Measurements from ENCODE around the gene IL3RA.

The IL3RA gene

GRCh38 chrX:1392376-1393068 is 55.9 kb downstream of the IL3RA start:
- H2BK12ac ChIP-seq (ENCODE audit: low read length) = peak overlapping the region; percentile 50
- no CpG with 5 or more reads among the region's 76 CpGs for WGBS (ENCODE audit: extremely low coverage, insufficient coverage, insufficient read length)

GRCh38 chrX:1393871-1394615 is 57.5 kb downstream of the IL3RA start:
- Histone ChIP-seq H2BK5ac (ENCODE audit: low read depth, low read length, poor library complexity) (no peak overlapping the region), H3K4me3 (ENCODE audit: low read depth, low read length) (no peak overlapping the region), H2AFZ (ENCODE audit: insufficient read depth, low read length, poor library complexity) (no peak overlapping the region), H4K12ac (ENCODE audit: low read depth, low read length) (no peak overlapping the region), H3K23ac (ENCODE audit: low read length) (no peak overlapping the region), H3K27ac (ENCODE audit: low read depth, low read length) (no peak overlapping the region), H3K79me2 (ENCODE audit: control insufficient read depth, insufficient read depth, low read length, poor library complexity) (peaks cover 21% of the 10 kb centered on the region), H3K4me2 (ENCODE audit: low read length) (no peak overlapping the region), H2BK120ac (ENCODE audit: insufficient read depth, low read length, poor library complexity) (no peak overlapping the region), H3K4ac (ENCODE audit: low read depth, low read length) (peak overlapping the region; percentile 17), H3K9ac (ENCODE audit: low read length) (no peak overlapping the region), H3K27me3 (ENCODE audit: insufficient read depth, low read length) (no peaks in the 10 kb centered on the region), H3K9me3 (ENCODE audit: insufficient read depth, low read depth, low read length) (peaks cover 2% of the 10 kb centered on the region), H3K14ac (ENCODE audit: low read length) (no peak overlapping the region), H3K36me3 (ENCODE audit: control insufficient read depth in 1 of 2, insufficient read depth in 2 of 2, low read length in 2 of 2) (peaks cover 21 to 35% of the 10 kb centered on the region in 2 experiments), H2AK5ac (ENCODE audit: low read length) (no peak overlapping the region), H2BK12ac (ENCODE audit: low read length) (no peak overlapping the region), H3K18ac (ENCODE audit: low read length) (no peak overlapping the region), H3K79me1 (ENCODE audit: low read length) (peaks cover 15% of the 10 kb centered on the region), H4K91ac (ENCODE audit: low read depth, low read length) (no peak overlapping the region), H3K4me1 (ENCODE audit: control insufficient read depth in 1 of 2, insufficient read depth in 2 of 2, low read length in 2 of 2) (peaks cover 8 to 9% of the 10 kb centered on the region in 2 experiments), H4K8ac (ENCODE audit: low read depth, low read length) (no peak overlapping the region)
- no peak for DNase-seq
- 100% methylated on average over 1 of the region's 16 CpGs for WGBS (ENCODE audit: extremely low coverage, insufficient coverage, insufficient read length)

More at GRCh38 chrX:1392376-1393068, 55.9 kb downstream of the IL3RA start:
- H2BK5ac ChIP-seq (ENCODE audit: low read depth, low read length, poor library complexity) = peak overlapping the region; percentile 98
- H3K9me3 ChIP-seq (ENCODE audit: insufficient read depth, low read depth, low read length) = peaks cover 2% of the 10 kb centered on the region
- H3K4me2 ChIP-seq (ENCODE audit: low read length) = peak overlapping the region; percentile 72
- peaks cover 21% of the 10 kb centered on the region for H3K79me2 ChIP-seq (ENCODE audit: control insufficient read depth, insufficient read depth, low read length, poor library complexity)
- H4K91ac ChIP-seq (ENCODE audit: low read depth, low read length) = peak overlapping the region; percentile 99
- H4K12ac ChIP-seq (ENCODE audit: low read depth, low read length) = peak overlapping the region; percentile 99
- peak; percentile 51 to 71 for DNase-seq
- H3K36me3 ChIP-seq (ENCODE audit: control insufficient read depth in 1 of 2, insufficient read depth in 2 of 2, low read length in 2 of 2) = peaks cover 30 to 42% of the 10 kb centered on the region in 2 experiments
- H3K4me3 ChIP-seq (ENCODE audit: low read depth, low read length) = peak overlapping the region; percentile 93
- peak overlapping the region; percentile 100 for H4K8ac ChIP-seq (ENCODE audit: low read depth, low read length)
- peaks cover 15% of the 10 kb centered on the region for H3K79me1 ChIP-seq (ENCODE audit: low read length)
- peak overlapping the region; percentile 98 for H3K18ac ChIP-seq (ENCODE audit: low read length)
- peak overlapping the region; percentile 90 for H3K9ac ChIP-seq (ENCODE audit: low read length)
- peak overlapping the region; percentile 86 for H2AFZ ChIP-seq (ENCODE audit: insufficient read depth, low read length, poor library complexity)
- peak overlapping the region; percentile 98 for H3K27ac ChIP-seq (ENCODE audit: low read depth, low read length)
- H2BK120ac ChIP-seq (ENCODE audit: insufficient read depth, low read length, poor library complexity) = peak overlapping the region; percentile 99
- H3K27me3 ChIP-seq (ENCODE audit: insufficient read depth, low read length) = no peaks in the 10 kb centered on the region
- peak overlapping the region; percentile 97 for H3K4ac ChIP-seq (ENCODE audit: low read depth, low read length)
- peaks cover 8 to 9% of the 10 kb centered on the region in 2 experiments for H3K4me1 ChIP-seq (ENCODE audit: control insufficient read depth in 1 of 2, insufficient read depth in 2 of 2, low read length in 2 of 2)
- H3K23ac ChIP-seq (ENCODE audit: low read length) = no peak overlapping the region
- peak overlapping the region; percentile 99 for H3K14ac ChIP-seq (ENCODE audit: low read length)
- peak overlapping the region; percentile 99 for H2AK5ac ChIP-seq (ENCODE audit: low read length)

- Histone ChIP-seq H3K4ac (ENCODE audit: low read depth, low read length) (no peak overlapping the region), H2AK5ac (ENCODE audit: low read length) (no peak overlapping the region), H3K14ac (ENCODE audit: low read length) (no peak overlapping the region), H3K18ac (ENCODE audit: low read length) (no peak overlapping the region), H3K9ac (ENCODE audit: low read length) (no peak overlapping the region), H3K4me3 (ENCODE audit: low read depth, low read length) (no peak overlapping the region), H3K36me3 (ENCODE audit: control insufficient read depth in 1 of 2, insufficient read depth in 2 of 2, low read length in 2 of 2) (peaks cover 14 to 28% of the 10 kb centered on the region in 2 experiments), H3K9me3 (ENCODE audit: insufficient read depth, low read depth, low read length) (no peaks in the 10 kb centered on the region), H2BK120ac (ENCODE audit: insufficient read depth, low read length, poor library complexity) (no peak overlapping the region), H2AFZ (ENCODE audit: insufficient read depth, low read length, poor library complexity) (no peak overlapping the region), H3K4me1 (ENCODE audit: control insufficient read depth in 1 of 2, insufficient read depth in 2 of 2, low read length in 2 of 2) (peaks cover 8 to 9% of the 10 kb centered on the region in 2 experiments), H4K12ac (ENCODE audit: low read depth, low read length) (no peak overlapping the region), H4K8ac (ENCODE audit: low read depth, low read length) (no peak overlapping the region), H3K4me2 (ENCODE audit: low read length) (no peak overlapping the region), H2BK5ac (ENCODE audit: low read depth, low read length, poor library complexity) (no peak overlapping the region), H4K91ac (ENCODE audit: low read depth, low read length) (peak overlapping the region; percentile 45), H3K79me1 (ENCODE audit: low read length) (peaks cover 15% of the 10 kb centered on the region), H2BK12ac (ENCODE audit: low read length) (no peak overlapping the region), H3K79me2 (ENCODE audit: control insufficient read depth, insufficient read depth, low read length, poor library complexity) (peaks cover 20% of the 10 kb centered on the region), H3K27me3 (ENCODE audit: insufficient read depth, low read length) (no peaks in the 10 kb centered on the region), H3K23ac (ENCODE audit: low read length) (no peak overlapping the region), H3K27ac (ENCODE audit: low read depth, low read length) (no peak overlapping the region)
- WGBS (ENCODE audit: extremely low coverage, insufficient coverage, insufficient read length) = no CpG with 5 or more reads among the region's 22 CpGs
- no peak for DNase-seq
Observed at GRCh38 chrX:1394731-1395501, 58.3 kb downstream of the IL3RA start.

- no peak overlapping the region for H3K18ac ChIP-seq (ENCODE audit: low read length)
Observed at GRCh38 chrX:1395646-1396216, 59.1 kb downstream of the IL3RA start.

More at GRCh38 chrX:1395646-1396216, 59.1 kb downstream of the IL3RA start:
- Histone ChIP-seq H3K79me1 (ENCODE audit: low read length) (peaks cover 15% of the 10 kb centered on the region), H2BK12ac (ENCODE audit: low read length) (no peak overlapping the region), H3K4ac (ENCODE audit: low read depth, low read length) (no peak overlapping the region), H2AFZ (ENCODE audit: insufficient read depth, low read length, poor library complexity) (no peak overlapping the region), H3K4me1 (ENCODE audit: control insufficient read depth in 1 of 2, insufficient read depth in 2 of 2, low read length in 2 of 2) (peaks cover 5 to 9% of the 10 kb centered on the region in 2 experiments), H3K9ac (ENCODE audit: low read length) (no peak overlapping the region), H4K8ac (ENCODE audit: low read depth, low read length) (no peak overlapping the region), H3K4me2 (ENCODE audit: low read length) (no peak overlapping the region), H3K79me2 (ENCODE audit: control insufficient read depth, insufficient read depth, low read length, poor library complexity) (peaks cover 15% of the 10 kb centered on the region), H3K4me3 (ENCODE audit: low read depth, low read length) (no peak overlapping the region), H3K9me3 (ENCODE audit: insufficient read depth, low read depth, low read length) (no peaks in the 10 kb centered on the region), H4K12ac (ENCODE audit: low read depth, low read length) (no peak overlapping the region), H4K91ac (ENCODE audit: low read depth, low read length) (no peak overlapping the region), H3K27ac (ENCODE audit: low read depth, low read length) (no peak overlapping the region), H3K23ac (ENCODE audit: low read length) (no peak overlapping the region), H2AK5ac (ENCODE audit: low read length) (no peak overlapping the region), H3K27me3 (ENCODE audit: insufficient read depth, low read length) (no peaks in the 10 kb centered on the region), H2BK5ac (ENCODE audit: low read depth, low read length, poor library complexity) (no peak overlapping the region), H2BK120ac (ENCODE audit: insufficient read depth, low read length, poor library complexity) (no peak overlapping the region), H3K14ac (ENCODE audit: low read length) (no peak overlapping the region), H3K36me3 (ENCODE audit: control insufficient read depth in 1 of 2, insufficient read depth in 2 of 2, low read length in 2 of 2) (peaks cover 13 to 24% of the 10 kb centered on the region in 2 experiments)
- WGBS (ENCODE audit: extremely low coverage, insufficient coverage, insufficient read length) = no CpG with 5 or more reads among the region's 5 CpGs
- no peak for DNase-seq
